ENCODE measurements around the gene SMPD4.
"Not testable (repeated sequence)": the region's sequence is repeated elsewhere in the genome, so short reads cannot be mapped to it uniquely, and the experiment has no call there.

SMPD4 gene

GRCh38 chr2:130187859-130188792, 6.7 kb upstream of the SMPD4 start:
- DNase-seq (ENCODE audit: insufficient read length, low spot score); FAIRE-seq: not testable (repeated sequence)

- DNase-seq (ENCODE audit: insufficient read length, low spot score) (no peak), FAIRE-seq (no peak)
Observed at GRCh38 chr2:130187268-130187667, 5.9 kb upstream of the SMPD4 start.

- FAIRE-seq = no peak
- DNase-seq (ENCODE audit: insufficient read length, low spot score) = no peak
Observed at GRCh38 chr2:130186391-130186790, 5.0 kb upstream of the SMPD4 start.

GRCh38 chr2:130185896-130186295, 4.5 kb upstream of the SMPD4 start:
- FAIRE-seq (no peak), DNase-seq (ENCODE audit: insufficient read length, low spot score) (no peak)

- DNase-seq (ENCODE audit: insufficient read length, low spot score) (no peak), FAIRE-seq (no peak)
Observed at GRCh38 chr2:130185436-130185835, 4.0 kb upstream of the SMPD4 start.

- DNase-seq (ENCODE audit: insufficient read length, low spot score) (no peak), FAIRE-seq (no peak)
Observed at GRCh38 chr2:130183512-130184373, 2.3 kb upstream of the SMPD4 start.

GRCh38 chr2:130182826-130183511, 1.6 kb upstream of the SMPD4 start:
- not testable (repeated sequence) for DNase-seq (ENCODE audit: insufficient read length, low spot score)
- peak; percentile 76 for FAIRE-seq

- FAIRE-seq (peak; percentile 28), DNase-seq (ENCODE audit: insufficient read length, low spot score) (peak; percentile 89)
Observed at GRCh38 chr2:130181880-130182682, 679 bp upstream of the SMPD4 start, which contains the start of gene MZT2B. TSS of gene MZT2B (plus strand) at chr2:130182262. CDS start at chr2:130182283, 21 bp downstream.

- FAIRE-seq = peak; percentile 82
Observed at GRCh38 chr2:130180404-130181324, 738 bp downstream of the SMPD4 start.

GRCh38 chr2:130174866-130175265, 6.5 kb downstream of the SMPD4 start:
- peak; percentile 68 for FAIRE-seq

More at GRCh38 chr2:130180404-130181324, 738 bp downstream of the SMPD4 start:
- DNase-seq (ENCODE audit: insufficient read length, low spot score) = not testable (repeated sequence)

GRCh38 chr2:130169896-130170295, 11.5 kb downstream of the SMPD4 start:
- no peak for FAIRE-seq
- no peak for DNase-seq (ENCODE audit: insufficient read length, low spot score)

More at GRCh38 chr2:130174866-130175265, 6.5 kb downstream of the SMPD4 start:
- DNase-seq (ENCODE audit: insufficient read length, low spot score) = not testable (repeated sequence)

- peak; percentile 4 for FAIRE-seq
- not testable (repeated sequence) for DNase-seq (ENCODE audit: insufficient read length, low spot score)
Observed at GRCh38 chr2:130169163-130169562, 12.2 kb downstream of the SMPD4 start.

GRCh38 chr2:130166611-130167010, 14.8 kb downstream of the SMPD4 start:
- not testable (repeated sequence) for FAIRE-seq; DNase-seq (ENCODE audit: insufficient read length, low spot score)

GRCh38 chr2:130165293-130166016, 15.9 kb downstream of the SMPD4 start:
- DNase-seq (ENCODE audit: insufficient read length, low spot score) (no peak), FAIRE-seq (no peak)

- FAIRE-seq = peak; percentile 31
- no peak for DNase-seq (ENCODE audit: insufficient read length, low spot score)
Observed at GRCh38 chr2:130162968-130163367, 18.4 kb downstream of the SMPD4 start.

- FAIRE-seq; DNase-seq (ENCODE audit: insufficient read length, low spot score): not testable (repeated sequence)
Observed at GRCh38 chr2:130162486-130162885, 18.9 kb downstream of the SMPD4 start.

- DNase-seq (ENCODE audit: insufficient read length, low spot score); FAIRE-seq: not testable (repeated sequence)
Observed at GRCh38 chr2:130160838-130161705, 20.3 kb downstream of the SMPD4 start.
